Uterus (tissue), 4 donors: ENCODE results near the gene SETMAR. TPM values are rescaled to one million over a fixed set of nuclear protein-coding genes. Genes with fewer than 3 reads are reported as not detected.

ENCODE experiments used
- total RNA-seq, 4 donors: library from RNA; depleted of rRNA in 3 of 4; stranded (reverse); fragments of >200 nt in 3 of 4; gene quantifications; one replicate each; pipeline versions ENCODE4 v1.1.0 to v1.2.4, GENCODE V29; 2014 to 2023
- donor health status: DM: yes; HTN: yes; CAD: no.

SETMAR gene
- total RNA-seq, 4 donors from 2014 or later: 32.3 to 37.6 (median 36.2) TPM

Other genes with a start within 250 kb of the SETMAR start
- gene SUMF1, start 163.9 kb downstream of the SETMAR start, total RNA-seq: 10 to 100 TPM; 17.9 to 71.3 (median 30.3) TPM
- 100 to 1,000 TPM in 3 of 4 donors, 10 to 100 TPM in 1; 98.2 to 224 (median 141) TPM for gene ITPR1, start 190.0 kb downstream of the SETMAR start, total RNA-seq